ENCODE measurements around the gene SIMC1.
"Not testable (repeated sequence)": the region's sequence is repeated elsewhere in the genome, so short reads cannot be mapped to it uniquely, and the experiment has no call there.

DNA sequence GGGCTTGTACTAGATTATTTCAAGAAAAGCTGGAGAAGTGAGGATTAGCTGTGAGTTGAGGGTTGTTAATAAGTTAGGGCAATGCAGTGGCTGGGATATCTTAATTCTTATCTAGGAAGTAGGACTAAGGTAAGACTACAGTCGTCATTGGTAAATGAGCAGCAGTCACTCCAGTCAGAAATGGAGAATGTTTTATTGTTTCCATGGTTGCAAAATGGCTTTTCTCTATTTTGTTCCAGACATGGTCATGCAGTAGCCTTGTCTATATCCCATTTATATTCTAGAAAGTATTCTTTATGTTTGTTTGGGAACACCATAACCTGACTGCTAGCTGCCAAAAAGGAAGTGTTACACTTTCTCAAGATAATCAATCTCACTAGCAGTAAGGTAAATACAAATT, 9.9 kb upstream of the SIMC1 start:
- TF ChIP-seq, protein P1, sequence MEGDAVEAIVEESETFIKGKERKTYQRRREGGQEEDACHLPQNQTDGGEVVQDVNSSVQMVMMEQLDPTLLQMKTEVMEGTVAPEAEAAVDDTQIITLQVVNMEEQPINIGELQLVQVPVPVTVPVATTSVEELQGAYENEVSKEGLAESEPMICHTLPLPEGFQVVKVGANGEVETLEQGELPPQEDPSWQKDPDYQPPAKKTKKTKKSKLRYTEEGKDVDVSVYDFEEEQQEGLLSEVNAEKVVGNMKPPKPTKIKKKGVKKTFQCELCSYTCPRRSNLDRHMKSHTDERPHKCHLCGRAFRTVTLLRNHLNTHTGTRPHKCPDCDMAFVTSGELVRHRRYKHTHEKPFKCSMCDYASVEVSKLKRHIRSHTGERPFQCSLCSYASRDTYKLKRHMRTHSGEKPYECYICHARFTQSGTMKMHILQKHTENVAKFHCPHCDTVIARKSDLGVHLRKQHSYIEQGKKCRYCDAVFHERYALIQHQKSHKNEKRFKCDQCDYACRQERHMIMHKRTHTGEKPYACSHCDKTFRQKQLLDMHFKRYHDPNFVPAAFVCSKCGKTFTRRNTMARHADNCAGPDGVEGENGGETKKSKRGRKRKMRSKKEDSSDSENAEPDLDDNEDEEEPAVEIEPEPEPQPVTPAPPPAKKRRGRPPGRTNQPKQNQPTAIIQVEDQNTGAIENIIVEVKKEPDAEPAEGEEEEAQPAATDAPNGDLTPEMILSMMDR (conservative IDR thresholded peaks at IDR 0.05; ENCODE audit: low read length) = not testable (repeated sequence)
- TF ChIP-seq EZH2phosphoT487 (IDR thresholded peaks at IDR 0.05; ENCODE audit: borderline replicate concordance, low read depth, low read length) = not testable (repeated sequence)
